OCI-LY3 (cell line): ENCODE results near the gene ASPG.

Experiments
- H2AFZ ChIP-seq: fragments of 200-600, 300-600 bp; shearing (Covaris generic); 2 replicates; pipeline ENCODE4 v1.6.0; 2014; ENCODE audit warnings: antibody characterized with exemption, low read depth, low read length
- H3K27ac ChIP-seq: fragments of 200-600, 300-600 bp; sonication (generic); 2 replicates; pipeline ENCODE4 v1.5.1; 2014; ENCODE audit warnings: mild to moderate bottlenecking, low read length, moderate library complexity, mixed read lengths
- H3K27me3 ChIP-seq: fragments of 200-600, 300-600 bp; sonication (generic); 2 replicates; pipeline ENCODE4 v1.6.1; 2014; ENCODE audit warnings: low read depth, low read length, mixed read lengths
- H3K36me3 ChIP-seq: fragments of 200-600, 300-600 bp; sonication (generic); replicated peaks from 2 replicates; pipeline ENCODE3; 2014; ENCODE audit warnings: low read depth, low read length, mixed read lengths
- H3K4me1 ChIP-seq: fragments of 300-600, 200-600 bp; sonication (generic); 2 replicates; pipeline ENCODE4 v1.6.1; 2014; ENCODE audit warnings: low read length, mixed read lengths
- H3K4me2 ChIP-seq: fragments of 200-600, 300-600 bp; sonication (generic); 2 replicates; pipeline ENCODE4 v1.6.1; 2014; ENCODE audit warnings: low read length, mixed read lengths
- H3K4me3 ChIP-seq: fragments of 300-600, 200-600 bp; sonication (generic); 2 replicates; pipeline ENCODE4 v1.5.1; 2014; ENCODE audit warnings: antibody characterized with exemption, mild to moderate bottlenecking, low read length, moderate library complexity
- H3K79me2 ChIP-seq: fragments of 300-600, 200-600 bp; shearing (Covaris generic); 2 replicates; pipeline ENCODE4 v1.6.1; 2014; ENCODE audit warnings: mild to moderate bottlenecking, low read length, mixed read lengths
- H3K9ac ChIP-seq: fragments of 300-600, 200-600 bp; shearing (Covaris generic); 2 replicates; pipeline ENCODE4 v1.6.0; 2014; ENCODE audit warnings: mild to moderate bottlenecking, low read length, moderate library complexity
- H3K9me3 ChIP-seq: fragments of 200-600, 300-600 bp; shearing (Covaris generic); 2 replicates; pipeline ENCODE4 v1.6.1; 2014; ENCODE audit warnings: low read length, mixed read lengths; ENCODE audit not compliant: insufficient read depth
- H4K20me1 ChIP-seq: fragments of 200-600, 300-600 bp; sonication (generic); 2 replicates; pipeline ENCODE4 v1.6.1; 2016; ENCODE audit warnings: low read length, mixed read lengths; ENCODE audit not compliant: insufficient read depth
- CTCF ChIP-seq: fragments of 200-600, 300-600 bp; sonication (generic); IDR thresholded peaks from 2 replicates; pipeline ENCODE4 v1.5.1; 2014; ENCODE audit warnings: antibody characterized with exemption, low read length, low read depth
- EZH2phosphoT487 ChIP-seq: fragments of 200-600 bp; shearing (Covaris generic); IDR thresholded peaks from 2 replicates; pipeline ENCODE4 v1.6.1; 2018; ENCODE audit warnings: antibody characterized with exemption, mixed run types, low read depth

Gene ASPG

GRCh38 chr14:104109731-104110361 lies 24.3 kb downstream of the ASPG start:
- Histone ChIP-seq H4K20me1 (no peaks in the 10 kb centered on the region), H3K4me2 (no peak overlapping the region), H2AFZ (no peak overlapping the region), H3K79me2 (no peaks in the 10 kb centered on the region), H3K9ac (no peak overlapping the region), H3K27me3 (no peaks in the 10 kb centered on the region), H3K9me3 (no peaks in the 10 kb centered on the region), H3K36me3 (no peaks in the 10 kb centered on the region), H3K27ac (no peak overlapping the region), H3K4me3 (no peak overlapping the region), H3K4me1 (no peaks in the 10 kb centered on the region)
- TF ChIP-seq CTCF = no peak
- TF ChIP-seq EZH2phosphoT487 = no peak

- Histone ChIP-seq H3K4me1 (no peaks in the 10 kb centered on the region), H3K4me2 (no peak overlapping the region), H3K27ac (no peak overlapping the region), H3K4me3 (no peak overlapping the region), H4K20me1 (no peaks in the 10 kb centered on the region), H3K36me3 (no peaks in the 10 kb centered on the region), H3K79me2 (no peaks in the 10 kb centered on the region), H3K9me3 (no peaks in the 10 kb centered on the region), H3K27me3 (no peaks in the 10 kb centered on the region), H3K9ac (no peak overlapping the region), H2AFZ (no peak overlapping the region)
- TF ChIP-seq EZH2phosphoT487 (no peak), CTCF (no peak)
Observed at GRCh38 chr14:104110491-104111209, 25.1 kb downstream of the ASPG start.

- TF ChIP-seq EZH2phosphoT487 (no peak), CTCF (no peak)
- Histone ChIP-seq H3K79me2 (no peaks in the 10 kb centered on the region), H3K27me3 (no peaks in the 10 kb centered on the region), H2AFZ (no peak overlapping the region), H3K4me3 (no peak overlapping the region), H3K27ac (no peak overlapping the region), H3K9me3 (no peaks in the 10 kb centered on the region), H4K20me1 (no peaks in the 10 kb centered on the region), H3K9ac (no peak overlapping the region), H3K36me3 (no peaks in the 10 kb centered on the region), H3K4me1 (no peaks in the 10 kb centered on the region), H3K4me2 (no peak overlapping the region)
Observed at GRCh38 chr14:104111301-104112112, 26.0 kb downstream of the ASPG start.

GRCh38 chr14:104112113-104112505 lies 26.6 kb downstream of the ASPG start:
- no peaks in the 10 kb centered on the region for H3K9me3 ChIP-seq
- no peak overlapping the region for H3K4me2 ChIP-seq
- TF ChIP-seq CTCF = no peak
- TF ChIP-seq EZH2phosphoT487 = no peak

More at GRCh38 chr14:104112113-104112505, 26.6 kb downstream of the ASPG start:
- no peak overlapping the region for H3K9ac ChIP-seq
- no peaks in the 10 kb centered on the region for H3K4me1 ChIP-seq
- no peaks in the 10 kb centered on the region for H3K27me3 ChIP-seq
- H3K36me3 ChIP-seq = no peaks in the 10 kb centered on the region
- no peaks in the 10 kb centered on the region for H4K20me1 ChIP-seq
- H3K27ac ChIP-seq = no peak overlapping the region
- no peak overlapping the region for H3K4me3 ChIP-seq
- no peak overlapping the region for H2AFZ ChIP-seq
- no peaks in the 10 kb centered on the region for H3K79me2 ChIP-seq
